Measurements from ENCODE around the gene TMED6.

- TF ChIP-seq CTCF (conservative IDR thresholded peaks at IDR 0.05) (no peak), EZH2 (IDR thresholded peaks at IDR 0.05; ENCODE audit: low read depth) (no peak)
Observed at GRCh38 chr16:69345923-69346322, 5.7 kb downstream of the TMED6 start.

Measured in PC-9 (cell line).